Lung (tissue), 12 donors: ENCODE data around the gene ITGAE. TPM values are rescaled to one million over a fixed set of nuclear protein-coding genes. Genes with fewer than 3 reads are reported as not detected.

Source experiments
- ATAC-seq: fragments of 200-7000 bp; cut with Tn5 transposase; one replicate; pipeline ENCODE4 v1.9.1; 2020; ENCODE audit warnings: moderate number of reproducible peaks; ENCODE audit not compliant: insufficient read depth, low FRiP score
- DNase-seq, 3 donors: peaks; one replicate each; pipeline ENCODE4 v3.0.0-alpha.2; 2013 to 2017
- H3K27ac ChIP-seq, 2 donors: one replicate each; pipeline ENCODE4 v1.5.1; 2013; ENCODE audit warnings: mild to moderate bottlenecking in 2 of 2, moderate library complexity in 2 of 2, control low read depth in 1 of 2, inconsistent platforms in 1 of 2, low read depth in 1 of 2, low read length in 1 of 2
- H3K27me3 ChIP-seq, 3 donors: one replicate each; pipeline ENCODE4 v1.5.1; 2013; ENCODE audit warnings: low read length in 2 of 3; ENCODE audit not compliant: control insufficient read depth in 3 of 3, insufficient read depth in 3 of 3
- H3K36me3 ChIP-seq, 4 donors: one replicate each; pipeline ENCODE4 v1.5.1; 2013; ENCODE audit warnings: low read length in 4 of 4, mild to moderate bottlenecking in 1 of 4, moderate library complexity in 1 of 4; ENCODE audit not compliant: control insufficient read depth in 4 of 4, insufficient read depth in 4 of 4
- H3K4me1 ChIP-seq, 5 donors: one replicate each; pipeline ENCODE4 v1.5.1; 2013; ENCODE audit warnings: low read length in 5 of 5, mild to moderate bottlenecking in 2 of 5, moderate library complexity in 1 of 5; ENCODE audit not compliant: control insufficient read depth in 5 of 5, insufficient read depth in 5 of 5
- H3K4me3 ChIP-seq: one replicate; pipeline ENCODE4 v1.5.1; 2013; ENCODE audit warnings: mild to moderate bottlenecking, control low read depth, moderate library complexity
- H3K9ac ChIP-seq, 2 donors: one replicate each; pipeline ENCODE4 v1.5.1; 2013; ENCODE audit warnings: low read length in 2 of 2, control low read depth in 1 of 2; ENCODE audit not compliant: insufficient read depth in 1 of 2
- H3K9me3 ChIP-seq, 4 donors: one replicate each; pipeline ENCODE4 v1.5.1; 2013; ENCODE audit warnings: low read length in 3 of 4, mild to moderate bottlenecking in 1 of 4, moderate library complexity in 1 of 4; ENCODE audit not compliant: control insufficient read depth in 4 of 4, insufficient read depth in 3 of 4
- CTCF ChIP-seq: IDR thresholded peaks from 2 replicates; pipeline ENCODE4 v1.5.1; 2012; ENCODE audit warnings: mild to moderate bottlenecking; ENCODE audit errors: control extremely low read depth, extremely low read depth
- WGBS, 2 donors: extraction: QIAGEN DNeasy Blood & Tissue Kit; methylation state at CpG; one replicate each; pipeline ENCODE4 v1.1.7; 2013; 5-methylcytosine and 5-hydroxymethylcytosine counted together
- polyA plus RNA-seq, 2 donors: library from polyadenylated mRNA; stranded (reverse); fragments of 200-250 nt; gene quantifications; one replicate each; pipeline ENCODE4 v1.2.1, GENCODE V29; 2013
- total RNA-seq, 2 donors: library from RNA; depleted of rRNA in 1 of 2; stranded (reverse); fragments of >200 nt in 1 of 2; gene quantifications; one replicate each; pipeline ENCODE4 v1.2.1, GENCODE V29; 2014 to 2021
- donor health status: control.
- donor health status: control.
- donor health status: Bipolar disorder and iron deficiency.
- donor health status: healthy.
- donor health status: DM: yes; HTN: yes; CAD: no.

The ITGAE gene
- total and polyA plus RNA-seq, 4 donors, result 16.8 to 37.3 (median 27.6) TPM

DNA sequence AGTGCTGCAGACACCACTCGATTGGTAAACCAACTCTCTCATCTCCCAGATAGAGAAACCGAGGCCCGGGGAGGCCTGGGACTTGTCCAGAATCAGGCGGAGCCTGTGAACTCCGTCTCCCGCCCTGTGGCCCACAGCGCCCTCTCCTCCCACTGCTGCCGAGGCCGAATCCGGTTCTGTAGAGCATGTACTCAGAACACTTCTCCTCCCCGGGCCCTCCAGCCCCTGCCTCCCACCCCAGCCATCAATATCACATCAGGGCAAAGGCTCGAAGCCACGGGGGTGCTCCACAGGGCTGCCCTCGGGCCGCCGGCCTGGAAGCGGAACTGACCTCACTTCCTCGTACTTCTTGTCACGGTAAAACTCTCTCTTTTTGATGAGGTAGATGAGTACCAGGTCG lies 119.4 kb downstream of the ITGAE start:
- ATAC-seq (no peak), DNase-seq (no peak)
- Histone ChIP-seq H3K4me3 (no peak overlapping the region), H3K9ac (no peak overlapping the region), H3K36me3 (no peaks in the 10 kb centered on the region), H3K27ac (no peak overlapping the region), H3K4me1 (no peaks in the 10 kb centered on the region), H3K9me3 (no peaks in the 10 kb centered on the region), H3K27me3 (peaks cover 0 to 13% (median 3%) of the 10 kb centered on the region in 3 donors)
- no peak for TF ChIP-seq CTCF
- WGBS, 2 donors, result 69 to 71% methylated on average over 20 of the region's 20 CpGs

DNA sequence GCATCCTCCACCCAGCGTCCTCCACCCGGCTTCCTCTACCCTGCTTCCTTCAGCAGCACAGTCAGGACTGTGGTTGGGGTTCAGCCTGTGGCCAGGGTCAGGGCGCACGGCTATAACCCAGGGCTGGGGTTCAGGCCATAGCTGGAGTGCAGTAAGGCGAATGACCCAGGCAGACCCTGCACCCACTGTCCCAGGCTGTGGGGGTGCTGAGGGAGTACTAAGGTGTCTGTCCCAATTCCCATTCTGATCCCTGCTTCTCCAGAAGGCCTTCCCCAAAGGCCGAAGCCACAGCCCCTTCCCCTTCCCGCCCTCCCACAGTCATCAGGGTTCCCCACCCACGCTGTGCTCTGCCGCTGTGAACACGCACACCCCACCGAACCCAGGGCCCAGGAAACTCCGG lies 119.9 kb downstream of the ITGAE start:
- Histone ChIP-seq H3K4me1 (no peaks in the 10 kb centered on the region), H3K27ac (no peak overlapping the region), H3K4me3 (no peak overlapping the region), H3K36me3 (no peaks in the 10 kb centered on the region), H3K9me3 (no peaks in the 10 kb centered on the region), H3K27me3 (peaks cover 0 to 13% (median 3%) of the 10 kb centered on the region in 3 donors), H3K9ac (no peak overlapping the region)
- ATAC-seq (no peak), DNase-seq (no peak)
- 79 to 87% methylated on average over 12 of the region's 12 CpGs for WGBS, 2 donors
- TF ChIP-seq CTCF, result no peak

DNA sequence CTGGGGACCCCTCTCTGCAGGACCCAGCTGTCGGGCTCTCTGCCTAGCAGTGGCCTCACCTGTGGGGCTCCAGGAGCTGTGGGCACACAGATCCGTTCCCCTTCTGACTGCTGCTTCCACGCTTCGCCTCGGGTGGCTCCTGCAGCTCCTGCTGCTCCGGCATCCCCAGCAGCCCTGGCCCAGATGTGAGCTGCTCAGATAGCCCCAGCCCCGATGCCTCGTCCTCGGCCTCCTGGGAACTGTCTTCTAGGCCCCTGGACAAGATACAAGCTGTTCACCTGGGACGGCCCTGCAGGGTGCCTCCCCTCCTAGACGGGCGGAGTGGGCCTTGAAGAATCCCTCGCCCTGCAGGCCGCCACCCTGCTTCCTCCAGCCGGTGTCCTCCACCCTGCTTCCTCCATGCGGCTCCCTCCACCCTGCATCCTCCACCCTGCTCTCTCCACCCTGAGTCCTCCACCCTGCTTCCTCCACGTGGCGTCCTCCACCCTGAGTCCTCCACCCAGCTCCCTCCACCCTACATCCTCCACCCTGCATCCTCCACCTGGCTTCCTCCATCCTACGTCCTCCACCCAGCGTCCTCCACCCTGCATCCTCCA lies 121.4 kb downstream of the ITGAE start:
- no peaks in the 10 kb centered on the region for H3K4me1 ChIP-seq
- no peaks in the 10 kb centered on the region for H3K36me3 ChIP-seq
- 50 to 57% methylated on average over 20 of the region's 20 CpGs for WGBS, 2 donors
- H3K4me3 ChIP-seq, result no peak overlapping the region
- no peak for TF ChIP-seq CTCF
- DNase-seq (no peak), ATAC-seq (no peak)
- H3K9me3 ChIP-seq, result no peaks in the 10 kb centered on the region
- H3K27me3 ChIP-seq, result peaks cover 0 to 11% (median 0%) of the 10 kb centered on the region in 3 donors
- no peak overlapping the region for H3K9ac ChIP-seq
- H3K27ac ChIP-seq, result no peak overlapping the region
